Stimulated activated CD4-positive, alpha-beta T cell treated with anti-CD3 and anti-CD28 coated beads, Interleukin-4, amount 100 ng/mL, for 48 hours (primary cell): ENCODE data around the gene CLASP1.

Experiments used
- DNase-seq, 2 donors: peaks; one replicate each; pipeline ENCODE4 v3.0.0-alpha.2; 2020; ENCODE audit warnings: low read depth in 2 of 2

The CLASP1 gene

GRCh38 chr2:121287956-121288355 lies 361.3 kb downstream of the CLASP1 start:
- DNase-seq: no peak
